Cardiac fibroblast (primary cell): Measurements from ENCODE around the gene CRX.
"Not testable (repeated sequence)": the region's sequence is repeated elsewhere in the genome, so short reads cannot be mapped to it uniquely, and the experiment has no call there.

Experiments used
- DNase-seq, 2 donors: peaks; one replicate each; pipeline versions ENCODE4 v3.0.0 to v3.0.0-alpha.2; 2010; ENCODE audit warnings: low read depth in 2 of 2
- H3K4me3 ChIP-seq, 2 donors: replicated peaks in 1 of 2; 1 replicate in 1 of 2; 2 replicates in 1 of 2; pipeline ENCODE4 v1.5.1; 2011; ENCODE audit warnings: low read depth in 2 of 2, low read length in 2 of 2, mild to moderate bottlenecking in 2 of 2, moderate library complexity in 1 of 2
- CTCF ChIP-seq: IDR thresholded peaks from one replicate; pipeline ENCODE4 v1.5.1; 2011; ENCODE audit warnings: low read depth, mild to moderate bottlenecking, low read length, inconsistent platforms

Gene CRX

GRCh38 chr19:47861630-47862029, 39.9 kb downstream of the CRX start:
- H3K4me3 ChIP-seq, result no peak overlapping the region
- TF ChIP-seq CTCF, result no peak
- DNase-seq, result no peak

- peak; percentile 99 for TF ChIP-seq CTCF
- DNase-seq, result peak; percentile 71 to 72
- H3K4me3 ChIP-seq, result no peak overlapping the region
Observed at GRCh38 chr19:47863514-47863936, 41.8 kb downstream of the CRX start.

- no peak for TF ChIP-seq CTCF
- no peak overlapping the region for H3K4me3 ChIP-seq
- DNase-seq, result peak in 1 of 2 donors; percentile 1
Observed at GRCh38 chr19:47865166-47865565, 43.4 kb downstream of the CRX start.

GRCh38 chr19:47878906-47879305, 57.2 kb downstream of the CRX start:
- TF ChIP-seq CTCF, result no peak
- DNase-seq, result no peak
- no peak overlapping the region for H3K4me3 ChIP-seq

- H3K4me3 ChIP-seq, DNase-seq: not testable (repeated sequence)
Observed at GRCh38 chr19:47879385-47879784, 57.6 kb downstream of the CRX start.

GRCh38 chr19:47881757-47882156, 60.0 kb downstream of the CRX start:
- no peak for DNase-seq
- no peak overlapping the region for H3K4me3 ChIP-seq
- TF ChIP-seq CTCF, result no peak

- no peak for TF ChIP-seq CTCF
- no peak overlapping the region for H3K4me3 ChIP-seq
- DNase-seq, result no peak
Observed at GRCh38 chr19:47882890-47883289, 61.2 kb downstream of the CRX start.

GRCh38 chr19:47885067-47885463, 63.3 kb downstream of the CRX start:
- no peak overlapping the region for H3K4me3 ChIP-seq

More at GRCh38 chr19:47885067-47885463, 63.3 kb downstream of the CRX start:
- TF ChIP-seq CTCF, result no peak
- no peak for DNase-seq
